Activated B cell treated with CpG ODN at 0.5 μM for 24 hours (primary cell): Measurements from ENCODE around the gene TCF4. TPM values are rescaled to one million over a fixed set of nuclear protein-coding genes. Genes with fewer than 3 reads are reported as not detected.

ENCODE experiments used
- ATAC-seq: fragments of 200-7000 bp; cut with Tn5 transposase; one replicate; pipeline ENCODE4 v1.10.0; 2021; ENCODE audit warnings: low read depth, mild to moderate bottlenecking, moderate library complexity
- CTCF ChIA-PET: fragments of 350-600 bp; sonication (Branson Sonifier 250); formaldehyde crosslinking; loops from one replicate; lab custom pipeline; 2021; ENCODE audit warnings: antibody characterized with exemption; lab: Charles Lee
- POLR2A ChIA-PET: fragments of 350-600 bp; sonication (Branson Sonifier 250); formaldehyde crosslinking; loops from one replicate; lab custom pipeline; 2021; ENCODE audit warnings: antibody characterized with exemption; lab: Charles Lee
- DNase-seq: peaks from one replicate; pipeline ENCODE4 v3.0.0; 2022
- H3K27ac Mint-ChIP-seq: one replicate; pipeline ENCODE4 v1.8.0; 2020; ENCODE audit warnings: mixed read lengths
- H3K27me3 Mint-ChIP-seq: one replicate; pipeline ENCODE4 v1.8.0; 2021; ENCODE audit warnings: mixed read lengths
- H3K36me3 Mint-ChIP-seq: one replicate; pipeline ENCODE4 v1.8.0; 2021; ENCODE audit warnings: low read depth, mixed read lengths
- H3K4me1 Mint-ChIP-seq: one replicate; pipeline ENCODE4 v1.8.0; 2021; ENCODE audit warnings: mixed read lengths
- H3K4me3 Mint-ChIP-seq: one replicate; pipeline ENCODE4 v1.8.0; 2020; ENCODE audit warnings: mild to moderate bottlenecking, mixed read lengths
- H3K9me3 Mint-ChIP-seq: one replicate; pipeline ENCODE4 v1.8.0; 2020; ENCODE audit warnings: mixed read lengths
- intact Hi-C: fragments of 100-400 bp; cut with micrococcal nuclease; formaldehyde crosslinking; loops from one replicate; pipeline ENCODE4 v1.15.1; 2024
- total RNA-seq: library from RNA; stranded (reverse); gene quantifications from 2 replicates; pipeline ENCODE4 v1.2.3, GENCODE V29; 2022
- TF ChIP-seq, protein P1 (sequence below): fragments of 200-600 bp; IDR thresholded peaks from one replicate; pipeline ENCODE4 v1.8.0; 2022; ENCODE audit warnings: antibody characterized with exemption, mild to moderate bottlenecking

The TCF4 gene
- total RNA-seq: 230 and 270 TPM in 2 replicates

DNA sequence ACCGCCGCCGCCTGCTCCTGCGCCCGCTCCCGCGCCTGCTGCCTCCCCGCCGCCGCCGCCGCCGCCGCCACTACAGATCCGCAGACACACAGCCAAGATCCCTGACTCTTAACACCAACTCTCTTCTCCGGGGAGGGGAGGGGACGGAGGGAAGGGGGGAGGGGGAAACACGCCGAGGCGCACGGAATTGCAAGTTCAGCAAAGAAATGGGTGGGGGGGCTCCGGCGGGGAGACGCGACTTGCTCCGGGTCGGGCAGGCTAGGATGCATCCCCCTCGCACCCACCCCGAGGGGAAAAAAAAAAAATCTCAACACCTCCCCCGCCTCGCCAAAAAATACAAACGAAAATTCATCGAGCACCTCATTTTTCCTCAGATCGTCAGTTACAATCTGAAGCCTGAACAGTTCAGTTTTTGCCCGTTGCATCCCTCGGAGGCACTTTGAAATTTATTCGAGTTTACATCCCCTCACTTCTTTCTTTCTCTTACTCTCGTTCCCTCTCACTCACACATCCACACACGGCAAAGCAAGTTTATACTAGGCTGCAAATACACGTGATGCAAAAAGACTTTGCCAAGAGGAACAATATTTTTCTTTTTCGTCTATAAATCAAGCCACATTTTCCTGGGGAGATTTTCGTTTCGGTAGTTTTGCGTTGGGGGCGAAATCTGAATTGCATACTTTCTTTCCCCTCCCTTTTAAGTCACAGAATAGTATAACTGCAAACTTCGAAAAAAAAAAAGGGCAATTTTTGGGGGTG lies at the start of gene TCF4:
TSS of gene TCF4 (minus strand) at position 82 of the 759 bp plus-strand sequence. CDS start 1,076 bp downstream, outside the sequence.
- Mint-ChIP-seq H3K36me3 (peaks cover 14% of the 10 kb centered on the region), H3K4me1 (peaks cover 38% of the 10 kb centered on the region), H3K27ac (peak within 1 kb of the TSS; percentile 89), H3K9me3 (no peaks in the 10 kb centered on the region), H3K4me3 (peak within 1 kb of the TSS; percentile 89), H3K27me3 (peaks cover 4% of the 10 kb centered on the region)
- intact Hi-C loops: loop anchor here (1.0 to 5.0 kb wide), 10 partner anchors 33 to 1064 kb away; partner anchors contain the start of genes TXNL1 and WDR7
- POLR2A ChIA-PET: interaction anchor here (0.6 to 2.0 kb wide), 13 partner anchors 16 to 1319 kb away, joined by 3 to 23 read pairs (median 5); partner anchors contain the start of gene POLI
- CTCF ChIA-PET: no interaction called here
- peak; percentile 55 for DNase-seq
- peak; percentile 12 for ATAC-seq
- TF ChIP-seq, protein P1, sequence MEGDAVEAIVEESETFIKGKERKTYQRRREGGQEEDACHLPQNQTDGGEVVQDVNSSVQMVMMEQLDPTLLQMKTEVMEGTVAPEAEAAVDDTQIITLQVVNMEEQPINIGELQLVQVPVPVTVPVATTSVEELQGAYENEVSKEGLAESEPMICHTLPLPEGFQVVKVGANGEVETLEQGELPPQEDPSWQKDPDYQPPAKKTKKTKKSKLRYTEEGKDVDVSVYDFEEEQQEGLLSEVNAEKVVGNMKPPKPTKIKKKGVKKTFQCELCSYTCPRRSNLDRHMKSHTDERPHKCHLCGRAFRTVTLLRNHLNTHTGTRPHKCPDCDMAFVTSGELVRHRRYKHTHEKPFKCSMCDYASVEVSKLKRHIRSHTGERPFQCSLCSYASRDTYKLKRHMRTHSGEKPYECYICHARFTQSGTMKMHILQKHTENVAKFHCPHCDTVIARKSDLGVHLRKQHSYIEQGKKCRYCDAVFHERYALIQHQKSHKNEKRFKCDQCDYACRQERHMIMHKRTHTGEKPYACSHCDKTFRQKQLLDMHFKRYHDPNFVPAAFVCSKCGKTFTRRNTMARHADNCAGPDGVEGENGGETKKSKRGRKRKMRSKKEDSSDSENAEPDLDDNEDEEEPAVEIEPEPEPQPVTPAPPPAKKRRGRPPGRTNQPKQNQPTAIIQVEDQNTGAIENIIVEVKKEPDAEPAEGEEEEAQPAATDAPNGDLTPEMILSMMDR: no peak

DNA sequence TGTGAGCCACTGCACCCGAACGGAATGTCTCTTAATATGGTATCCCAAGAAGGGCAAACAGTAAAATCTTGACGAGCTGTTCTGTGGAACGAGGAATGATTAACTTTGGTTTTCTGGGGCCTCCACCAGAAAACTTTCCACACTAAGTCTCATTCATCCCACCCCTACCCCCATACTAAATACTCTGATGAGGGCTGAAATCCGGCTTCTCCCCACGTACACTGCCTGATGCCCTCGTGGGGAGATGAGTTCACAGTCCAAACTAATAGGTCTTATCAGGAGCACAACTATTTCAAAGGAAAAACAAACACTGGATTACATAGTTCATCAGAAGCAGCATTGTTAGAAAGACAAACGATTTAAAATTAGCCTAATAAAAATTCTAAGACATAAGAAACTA lies 49.2 kb upstream of the TCF4 start:
- POLR2A ChIA-PET: no interaction called here
- no peaks in the 10 kb centered on the region for H3K4me1 Mint-ChIP-seq
- H3K27me3 Mint-ChIP-seq: no peaks in the 10 kb centered on the region
- CTCF ChIA-PET: no interaction called here
- H3K27ac Mint-ChIP-seq: no peak overlapping the region
- TF ChIP-seq, protein P1: no peak
- H3K4me3 Mint-ChIP-seq: no peak overlapping the region
- H3K9me3 Mint-ChIP-seq: peaks cover 10% of the 10 kb centered on the region
- no peaks in the 10 kb centered on the region for H3K36me3 Mint-ChIP-seq
- intact Hi-C loops: no loop called here
- DNase-seq: no peak
- ATAC-seq: no peak

DNA sequence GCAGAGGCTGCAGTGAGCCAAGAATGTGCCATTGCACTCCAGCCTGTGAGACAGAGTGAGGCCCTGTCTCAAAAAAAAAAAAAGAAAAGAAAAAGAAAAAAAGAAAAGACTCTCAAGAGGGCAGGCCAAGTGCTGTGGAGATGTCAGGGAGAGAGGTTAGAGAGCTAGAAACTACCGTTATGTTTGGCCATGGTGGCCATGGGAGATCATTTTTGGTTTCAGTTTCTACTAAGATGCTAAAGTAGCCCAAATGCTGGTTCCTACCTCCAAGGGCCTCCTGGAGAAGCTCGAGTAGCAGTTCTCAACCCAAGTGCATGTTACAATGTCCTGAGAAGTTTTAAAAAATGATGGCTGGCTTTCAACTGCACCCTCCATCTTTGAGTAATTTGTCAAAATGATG lies 47.4 kb upstream of the TCF4 start:
- ATAC-seq (no peak), DNase-seq (no peak)
- TF ChIP-seq, protein P1: no peak
- POLR2A ChIA-PET: interaction anchor here (0.6 to 0.7 kb wide), 2 partner anchors 46 to 144 kb away, joined by 3 to 4 read pairs; no protein-coding TSS in a partner anchor
- Mint-ChIP-seq H3K4me1 (no peaks in the 10 kb centered on the region), H3K27me3 (no peaks in the 10 kb centered on the region), H3K9me3 (no peaks in the 10 kb centered on the region), H3K4me3 (no peak overlapping the region), H3K36me3 (no peaks in the 10 kb centered on the region), H3K27ac (no peak overlapping the region)
- CTCF ChIA-PET: no interaction called here
- intact Hi-C loops: no loop called here

DNA sequence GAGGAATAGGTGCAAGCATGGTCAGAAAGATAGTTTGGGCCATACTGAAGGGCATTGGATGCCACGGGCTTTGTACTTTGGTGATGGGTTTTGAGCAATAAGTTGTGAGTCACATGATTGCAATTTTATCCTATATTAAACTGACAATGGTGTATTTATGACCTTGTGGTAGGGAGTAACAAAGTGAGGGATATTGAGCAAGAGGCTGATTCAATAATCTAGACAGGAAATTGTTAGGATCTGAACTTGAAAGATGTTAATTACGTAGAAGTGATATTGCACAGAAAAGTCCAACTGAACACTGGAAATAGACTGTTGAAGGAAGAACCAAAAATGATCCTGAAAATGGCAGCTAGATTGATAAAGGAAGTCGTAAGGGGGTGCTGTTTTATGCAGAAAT lies 46.6 kb upstream of the TCF4 start:
- ChIA-PET POLR2A (no interaction called here), CTCF (no interaction called here)
- Mint-ChIP-seq H3K4me1 (no peaks in the 10 kb centered on the region), H3K4me3 (no peak overlapping the region), H3K27ac (no peak overlapping the region), H3K36me3 (no peaks in the 10 kb centered on the region), H3K27me3 (no peaks in the 10 kb centered on the region), H3K9me3 (no peaks in the 10 kb centered on the region)
- no peak for ATAC-seq
- TF ChIP-seq, protein P1: no peak
- DNase-seq: no peak
- intact Hi-C loops: no loop called here

DNA sequence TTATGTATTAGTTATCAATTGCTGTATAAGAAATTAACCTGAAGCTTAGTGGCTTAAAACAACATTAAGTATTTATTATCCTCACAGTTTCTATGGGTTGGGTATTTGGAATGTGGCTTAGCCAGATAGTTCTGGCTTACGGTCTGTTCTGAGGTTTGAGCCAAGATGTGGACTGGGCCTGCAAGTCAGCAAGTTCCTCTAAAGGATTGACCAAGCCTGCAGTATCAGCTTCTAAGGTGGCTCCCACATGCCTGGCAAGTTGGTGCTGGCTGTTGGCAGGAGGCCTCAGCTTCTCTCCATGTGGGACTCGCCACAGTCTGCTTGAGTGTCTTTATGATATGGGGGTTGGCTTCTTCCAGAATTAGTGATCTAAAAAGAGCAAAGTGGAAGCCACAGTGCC lies 45.0 kb upstream of the TCF4 start:
- ChIA-PET CTCF (no interaction called here), POLR2A (no interaction called here)
- Mint-ChIP-seq H3K4me1 (no peaks in the 10 kb centered on the region), H3K4me3 (no peak overlapping the region), H3K36me3 (no peaks in the 10 kb centered on the region), H3K27me3 (no peaks in the 10 kb centered on the region), H3K27ac (no peak overlapping the region), H3K9me3 (no peaks in the 10 kb centered on the region)
- DNase-seq: no peak
- ATAC-seq: no peak
- TF ChIP-seq, protein P1: no peak
- intact Hi-C loops: no loop called here
